Stimulated activated CD4-positive, alpha-beta T cell treated with anti-CD3 and anti-CD28 coated beads, TNF-alpha, amount 100 ng/mL, for 4 hours (primary cell): Measurements from ENCODE around the gene PDE10A.
"Not testable (repeated sequence)": the region's sequence is repeated elsewhere in the genome, so short reads cannot be mapped to it uniquely, and the experiment has no call there.

ENCODE experiments used
- DNase-seq, 3 experiments: peaks; one replicate each; pipeline ENCODE4 v3.0.0-alpha.2; 2020; ENCODE audit warnings: low read depth in 3 of 3

Gene PDE10A

GRCh38 chr6:165624871-165625639, 38.0 kb downstream of the PDE10A start:
- DNase-seq, result no peak

GRCh38 chr6:165621940-165622339, 41.1 kb downstream of the PDE10A start:
- no peak for DNase-seq

GRCh38 chr6:165618891-165619290, 44.1 kb downstream of the PDE10A start:
- not testable (repeated sequence) for DNase-seq

GRCh38 chr6:165618241-165618640, 44.8 kb downstream of the PDE10A start:
- no peak for DNase-seq

- no peak for DNase-seq
Observed at GRCh38 chr6:165617528-165617927, 45.5 kb downstream of the PDE10A start.

GRCh38 chr6:165616116-165616515, 46.9 kb downstream of the PDE10A start:
- no peak for DNase-seq

- no peak for DNase-seq
Observed at GRCh38 chr6:165615636-165616035, 47.4 kb downstream of the PDE10A start.

GRCh38 chr6:165611294-165611693, 51.7 kb downstream of the PDE10A start:
- DNase-seq, result no peak

GRCh38 chr6:165608577-165608976, 54.5 kb downstream of the PDE10A start:
- not testable (repeated sequence) for DNase-seq

- no peak for DNase-seq
Observed at GRCh38 chr6:165606740-165607008, 56.4 kb downstream of the PDE10A start.

- DNase-seq, result no peak
Observed at GRCh38 chr6:165605901-165606739, 56.9 kb downstream of the PDE10A start.

- DNase-seq, result no peak
Observed at GRCh38 chr6:165605182-165605875, 57.7 kb downstream of the PDE10A start.

- DNase-seq, result no peak
Observed at GRCh38 chr6:165602291-165602690, 60.8 kb downstream of the PDE10A start.

GRCh38 chr6:165600606-165601005, 62.4 kb downstream of the PDE10A start:
- no peak for DNase-seq

GRCh38 chr6:165599596-165600487, 63.2 kb downstream of the PDE10A start:
- no peak for DNase-seq

- no peak for DNase-seq
Observed at GRCh38 chr6:165599121-165599520, 63.9 kb downstream of the PDE10A start.

- DNase-seq, result no peak
Observed at GRCh38 chr6:165597821-165598220, 65.2 kb downstream of the PDE10A start.

GRCh38 chr6:165594584-165595333, 68.3 kb downstream of the PDE10A start:
- DNase-seq, result no peak

GRCh38 chr6:165592947-165593346, 70.1 kb downstream of the PDE10A start:
- DNase-seq, result not testable (repeated sequence)

GRCh38 chr6:165588515-165588914, 74.5 kb downstream of the PDE10A start:
- DNase-seq, result no peak

- no peak for DNase-seq
Observed at GRCh38 chr6:165587206-165587605, 75.8 kb downstream of the PDE10A start.
